NOMO-1 treated with DMSO at 0.1 percent for 48 hours (cell line): ENCODE results near the gene HIPK2.

Experiments used
- DNase-seq: peaks from one replicate; lab custom pipeline; 2025; ENCODE audit not compliant: unreplicated experiment; lab: John Stamatoyannopoulos, UW

The HIPK2 gene

GRCh38 chr7:139737221-139738100 is 40.3 kb downstream of the HIPK2 start:
- DNase-seq, result no peak

GRCh38 chr7:139735912-139736595 is 41.7 kb downstream of the HIPK2 start:
- DNase-seq, result no peak

GRCh38 chr7:139735466-139735865 is 42.3 kb downstream of the HIPK2 start:
- DNase-seq, result no peak

GRCh38 chr7:139734395-139734794 is 43.4 kb downstream of the HIPK2 start:
- no peak for DNase-seq

GRCh38 chr7:139733751-139734150 is 44.0 kb downstream of the HIPK2 start:
- DNase-seq, result no peak

GRCh38 chr7:139732471-139733167 is 45.2 kb downstream of the HIPK2 start:
- DNase-seq, result no peak

GRCh38 chr7:139731802-139732470 is 45.9 kb downstream of the HIPK2 start:
- DNase-seq, result peak; percentile 69

- DNase-seq, result peak; percentile 60
Observed at GRCh38 chr7:139730746-139731612, 46.8 kb downstream of the HIPK2 start.

- DNase-seq, result no peak
Observed at GRCh38 chr7:139728203-139728602, 49.6 kb downstream of the HIPK2 start.

- no peak for DNase-seq
Observed at GRCh38 chr7:139727151-139727705, 50.6 kb downstream of the HIPK2 start.

GRCh38 chr7:139726485-139726869 is 51.3 kb downstream of the HIPK2 start:
- DNase-seq, result no peak

GRCh38 chr7:139725858-139726484 is 51.8 kb downstream of the HIPK2 start:
- peak; percentile 22 for DNase-seq

GRCh38 chr7:139725077-139725476 is 52.7 kb downstream of the HIPK2 start:
- no peak for DNase-seq

- no peak for DNase-seq
Observed at GRCh38 chr7:139722604-139723003, 55.2 kb downstream of the HIPK2 start.

- DNase-seq, result no peak
Observed at GRCh38 chr7:139721821-139722220, 56.0 kb downstream of the HIPK2 start.

- no peak for DNase-seq
Observed at GRCh38 chr7:139721417-139721816, 56.4 kb downstream of the HIPK2 start.

- peak; percentile 35 for DNase-seq
Observed at GRCh38 chr7:139720705-139721231, 57.0 kb downstream of the HIPK2 start.

GRCh38 chr7:139720186-139720585 is 57.6 kb downstream of the HIPK2 start:
- no peak for DNase-seq

- DNase-seq, result peak; percentile 68
Observed at GRCh38 chr7:139718859-139719258, 58.9 kb downstream of the HIPK2 start.
